ENCODE results near the gene KCND3. TPM values are rescaled to one million over a fixed set of nuclear protein-coding genes. Genes with fewer than 3 reads are reported as not detected.

KCND3 gene
- polyA plus RNA-seq, 1 donor from 2014 or later, result 7.8 TPM

- no peak overlapping the region for H3K27ac ChIP-seq (ENCODE audit: low read length)
- H3K9me3 ChIP-seq (ENCODE audit: low read length), result no peaks in the 10 kb centered on the region
- no peak for TF ChIP-seq SMC3 (conservative IDR thresholded peaks at IDR 0.05; ENCODE audit: poor library complexity)
- no peak for TF ChIP-seq MXI1 (conservative IDR thresholded peaks at IDR 0.05; ENCODE audit: poor library complexity, severe bottlenecking)
- no peak for TF ChIP-seq REST (IDR thresholded peaks at IDR 0.05; ENCODE audit: borderline replicate concordance)
- no peak for TF ChIP-seq POLR2AphosphoS5 (IDR thresholded peaks at IDR 0.05)
- no peak for TF ChIP-seq EP300 (conservative IDR thresholded peaks at IDR 0.05; ENCODE audit: poor library complexity, severe bottlenecking)
- TF ChIP-seq CTCF (IDR thresholded peaks at IDR 0.05; ENCODE audit: poor library complexity, severe bottlenecking), result no peak
- TF ChIP-seq TAF1 (IDR thresholded peaks at IDR 0.05; ENCODE audit: low read depth), result no peak
- TF ChIP-seq EZH2 (IDR thresholded peaks at IDR 0.05; ENCODE audit: borderline replicate concordance, insufficient read depth, low read length, poor library complexity, severe bottlenecking), result no peak
- TF ChIP-seq RAD21 (conservative IDR thresholded peaks at IDR 0.05), result no peak
- H3K9ac ChIP-seq (ENCODE audit: low read length), result no peak overlapping the region
- no peaks in the 10 kb centered on the region for H3F3A ChIP-seq (ENCODE audit: insufficient read depth, low read length, poor library complexity, severe bottlenecking)
- no peaks in the 10 kb centered on the region for H3K36me3 ChIP-seq (ENCODE audit: insufficient read depth, low read length)
- no peak overlapping the region for H3K4me2 ChIP-seq (ENCODE audit: low read length)
- H4K20me1 ChIP-seq (ENCODE audit: insufficient read depth), result no peaks in the 10 kb centered on the region
- no peaks in the 10 kb centered on the region for H3K27me3 ChIP-seq (ENCODE audit: insufficient read depth, low read depth, low read length)
- no peaks in the 10 kb centered on the region for H3K9me2 ChIP-seq (ENCODE audit: insufficient read depth, low read length)
- H2AFZ ChIP-seq (ENCODE audit: low read depth, low read length), result no peak overlapping the region
- H3K4me3 ChIP-seq (ENCODE audit: low read length), result no peak overlapping the region
- H3K79me2 ChIP-seq (replicated peaks; ENCODE audit: insufficient read depth, low read length), result no peaks in the 10 kb centered on the region
Observed at GRCh38 chr1:111924786-111925185, 64.7 kb downstream of the KCND3 start.

- Histone ChIP-seq H3K4me3 (ENCODE audit: low read length) (no peak overlapping the region), H3K27ac (ENCODE audit: low read length) (no peak overlapping the region), H4K20me1 (ENCODE audit: insufficient read depth) (no peaks in the 10 kb centered on the region), H3K9me2 (ENCODE audit: insufficient read depth, low read length) (no peaks in the 10 kb centered on the region), H3K9me3 (ENCODE audit: low read length) (no peaks in the 10 kb centered on the region), H3K9ac (ENCODE audit: low read length) (no peak overlapping the region), H3K27me3 (ENCODE audit: insufficient read depth, low read depth, low read length) (no peaks in the 10 kb centered on the region), H3K79me2 (replicated peaks; ENCODE audit: insufficient read depth, low read length) (no peaks in the 10 kb centered on the region), H3K4me2 (ENCODE audit: low read length) (no peak overlapping the region), H3F3A (ENCODE audit: insufficient read depth, low read length, poor library complexity, severe bottlenecking) (no peaks in the 10 kb centered on the region), H3K36me3 (ENCODE audit: insufficient read depth, low read length) (no peaks in the 10 kb centered on the region), H2AFZ (ENCODE audit: low read depth, low read length) (no peak overlapping the region)
- TF ChIP-seq CTCF (IDR thresholded peaks at IDR 0.05; ENCODE audit: poor library complexity, severe bottlenecking) (no peak), POLR2AphosphoS5 (IDR thresholded peaks at IDR 0.05) (no peak), EP300 (conservative IDR thresholded peaks at IDR 0.05; ENCODE audit: poor library complexity, severe bottlenecking) (no peak), MXI1 (conservative IDR thresholded peaks at IDR 0.05; ENCODE audit: poor library complexity, severe bottlenecking) (no peak), REST (IDR thresholded peaks at IDR 0.05; ENCODE audit: borderline replicate concordance) (no peak), EZH2 (IDR thresholded peaks at IDR 0.05; ENCODE audit: borderline replicate concordance, insufficient read depth, low read length, poor library complexity, severe bottlenecking) (no peak), TAF1 (IDR thresholded peaks at IDR 0.05; ENCODE audit: low read depth) (no peak), RAD21 (conservative IDR thresholded peaks at IDR 0.05) (no peak), SMC3 (conservative IDR thresholded peaks at IDR 0.05; ENCODE audit: poor library complexity) (no peak)
Observed at GRCh38 chr1:111923766-111924165, 65.7 kb downstream of the KCND3 start.
